ENCODE measurements around the gene PIGA. TPM values are rescaled to one million over a fixed set of nuclear protein-coding genes. Genes with fewer than 3 reads are reported as not detected.

Gene PIGA
- total RNA-seq, 1 experiment from 2014 or later: 9.0 TPM

Other genes with a start within 250 kb of the PIGA start
- 0.34 and 1.1 TPM in 2 replicates for gene ASB9, start 65.4 kb downstream of the PIGA start, total RNA-seq (2014; rRNA removed; shearing (Covaris generic))
- not detected in 2 replicates for gene ASB11, start 19.9 kb downstream of the PIGA start, total RNA-seq (2014; rRNA removed; shearing (Covaris generic))
- 0.08 TPM in 1 of 2 replicates, not detected in the other for gene VEGFD, start 48.9 kb upstream of the PIGA start, total RNA-seq (2014; rRNA removed; shearing (Covaris generic))
- 9.8 and 10.3 TPM in 2 replicates for gene PIR, start 157.8 kb upstream of the PIGA start, total RNA-seq (2014; rRNA removed; shearing (Covaris generic))
- gene BMX, start 165.3 kb upstream of the PIGA start, total RNA-seq (2014; rRNA removed; shearing (Covaris generic)): not detected in 2 replicates